M059J (cell line): Measurements from ENCODE around the gene SIGLEC10. TPM values are rescaled to one million over a fixed set of nuclear protein-coding genes. Genes with fewer than 3 reads are reported as not detected.

Experiments
- DNase-seq: peaks from one replicate; pipeline ENCODE4 v3.0.0-alpha.2; 2012; ENCODE audit warnings: low read depth
- total RNA-seq: library from RNA; depleted of rRNA; stranded (reverse); fragments of >200 nt; shearing (Covaris generic); gene quantifications from 2 replicates; pipeline ENCODE4 v1.2.3, GENCODE V29; 2014; rRNA removed

Gene SIGLEC10
- total RNA-seq, 1 experiment from 2014 or later = not detected

- peak; percentile 99 for DNase-seq
These were observed 50.8 kb downstream of the SIGLEC10 start for GRCh38 chr19:51366389-51367254.

GRCh38 chr19:51365965-51366388, 51.5 kb downstream of the SIGLEC10 start, which contains the start of gene ETFB:
Gene ETFB, minus strand, starts transcription at chr19:51366388. Its CDS starts 62 bp downstream, at chr19:51366326.
- DNase-seq = no peak

GRCh38 chr19:51365211-51365964, 52.1 kb downstream of the SIGLEC10 start:
- DNase-seq = peak; percentile 68

GRCh38 chr19:51364200-51365106, 53.0 kb downstream of the SIGLEC10 start:
- DNase-seq = peak; percentile 74

GRCh38 chr19:51361239-51361638, 56.2 kb downstream of the SIGLEC10 start:
- no peak for DNase-seq

Other genes with a start within 250 kb of the SIGLEC10 start
- gene CD33, start 192.6 kb downstream of the SIGLEC10 start, total RNA-seq = 3.8 and 4.6 TPM in 2 replicates
- gene SIGLECL1, start 166.6 kb downstream of the SIGLEC10 start, total RNA-seq = not detected in 2 replicates
- not detected in 2 replicates for gene IGLON5, start 106.0 kb downstream of the SIGLEC10 start, total RNA-seq
- gene VSIG10L, start 75.5 kb downstream of the SIGLEC10 start, total RNA-seq = 0.57 and 0.86 TPM in 2 replicates
- 97.7 and 134 TPM in 2 replicates for gene ETFB, start 51.3 kb downstream of the SIGLEC10 start, total RNA-seq
- not detected in 2 replicates for gene CLDND2, start 48.6 kb downstream of the SIGLEC10 start, total RNA-seq
- not detected in 2 replicates for gene NKG7, start 45.0 kb downstream of the SIGLEC10 start, total RNA-seq
- gene LIM2, start 29.7 kb downstream of the SIGLEC10 start, total RNA-seq = not detected in 2 replicates
- not detected in 2 replicates for gene C19orf84, start 27.1 kb downstream of the SIGLEC10 start, total RNA-seq
- gene SIGLEC8, start 40.8 kb upstream of the SIGLEC10 start, total RNA-seq = not detected in 2 replicates
- gene CEACAM18, start 60.9 kb upstream of the SIGLEC10 start, total RNA-seq = not detected in 2 replicates
- not detected in 2 replicates for gene SIGLEC12, start 84.2 kb upstream of the SIGLEC10 start, total RNA-seq
- not detected in 2 replicates for gene SIGLEC6, start 114.0 kb upstream of the SIGLEC10 start, total RNA-seq
- 4.5 and 7.1 TPM in 2 replicates for gene ZNF175, start 153.6 kb upstream of the SIGLEC10 start, total RNA-seq
- not detected in 2 replicates for gene SIGLEC5, start 212.8 kb upstream of the SIGLEC10 start, total RNA-seq
- gene SIGLEC14, start 229.2 kb upstream of the SIGLEC10 start, total RNA-seq = not detected in 2 replicates